Activated gamma-delta T cell treated with Interleukin-2 at 50 U/mL for 16 hours (primary cell): ENCODE measurements around the gene EPGN.
"Not testable (repeated sequence)": the region's sequence is repeated elsewhere in the genome, so short reads cannot be mapped to it uniquely, and the experiment has no call there.

ENCODE experiments used
- DNase-seq: peaks from one replicate; pipeline ENCODE4 v3.0.0-alpha.2; 2020

Gene EPGN

GRCh38 chr4:74311696-74312313, 3.5 kb downstream of the EPGN start:
- no peak for DNase-seq

GRCh38 chr4:74314329-74314728, 6.1 kb downstream of the EPGN start:
- DNase-seq = no peak

- no peak for DNase-seq
Observed at GRCh38 chr4:74314944-74315343, 6.7 kb downstream of the EPGN start.

GRCh38 chr4:74315376-74315775, 7.1 kb downstream of the EPGN start:
- DNase-seq = no peak

- DNase-seq = no peak
Observed at GRCh38 chr4:74316397-74316796, 8.1 kb downstream of the EPGN start.

GRCh38 chr4:74317616-74318246, 9.5 kb downstream of the EPGN start:
- DNase-seq = no peak

GRCh38 chr4:74318276-74318675, 10.0 kb downstream of the EPGN start:
- DNase-seq = no peak

GRCh38 chr4:74319470-74319869, 11.2 kb downstream of the EPGN start:
- DNase-seq = no peak

GRCh38 chr4:74320559-74321118, 12.4 kb downstream of the EPGN start:
- no peak for DNase-seq

- DNase-seq = no peak
Observed at GRCh38 chr4:74322301-74322700, 14.0 kb downstream of the EPGN start.

- no peak for DNase-seq
Observed at GRCh38 chr4:74323663-74324062, 15.4 kb downstream of the EPGN start.

GRCh38 chr4:74324262-74324661, 16.0 kb downstream of the EPGN start:
- DNase-seq = no peak

- no peak for DNase-seq
Observed at GRCh38 chr4:74325886-74326285, 17.6 kb downstream of the EPGN start.

- DNase-seq = no peak
Observed at GRCh38 chr4:74327762-74328161, 19.5 kb downstream of the EPGN start.

GRCh38 chr4:74328501-74328900, 20.2 kb downstream of the EPGN start:
- DNase-seq = no peak

- no peak for DNase-seq
Observed at GRCh38 chr4:74329307-74329706, 21.0 kb downstream of the EPGN start.

GRCh38 chr4:74330295-74330750, 22.1 kb downstream of the EPGN start:
- DNase-seq = no peak

- no peak for DNase-seq
Observed at GRCh38 chr4:74331252-74331651, 23.0 kb downstream of the EPGN start.

- DNase-seq = no peak
Observed at GRCh38 chr4:74331944-74332343, 23.7 kb downstream of the EPGN start.

GRCh38 chr4:74334636-74335035, 26.4 kb downstream of the EPGN start:
- DNase-seq = no peak

GRCh38 chr4:74335341-74336021, 27.2 kb downstream of the EPGN start:
- DNase-seq = no peak

- no peak for DNase-seq
Observed at GRCh38 chr4:74338792-74339333, 30.6 kb downstream of the EPGN start.

- DNase-seq = no peak
Observed at GRCh38 chr4:74339501-74339900, 31.2 kb downstream of the EPGN start.

GRCh38 chr4:74340421-74340820, 32.2 kb downstream of the EPGN start:
- not testable (repeated sequence) for DNase-seq
